Activated CD8-positive, alpha-beta T cell treated with anti-CD3 and anti-CD28 coated beads for 36 hours (primary cell): ENCODE results near the gene KIAA1549. TPM values are rescaled to one million over a fixed set of nuclear protein-coding genes. Genes with fewer than 3 reads are reported as not detected.

Experiments
- ATAC-seq: fragments of 200-7000 bp; cut with Tn5 transposase; one replicate; pipeline ENCODE4 v1.10.0; 2021; ENCODE audit warnings: mild to moderate bottlenecking, moderate library complexity
- CTCF ChIA-PET: fragments of 350-600 bp; sonication (Branson Sonifier 250); formaldehyde crosslinking; loops from one replicate; lab custom pipeline; 2021; ENCODE audit warnings: antibody characterized with exemption; lab: Charles Lee
- POLR2A ChIA-PET: fragments of 350-600 bp; sonication (Branson Sonifier 250); formaldehyde crosslinking; loops from one replicate; lab custom pipeline; 2021; ENCODE audit warnings: antibody characterized with exemption; lab: Charles Lee
- DNase-seq: peaks from one replicate; pipeline ENCODE4 v3.0.0-alpha.2; 2020
- H3K27ac Mint-ChIP-seq: one replicate; pipeline ENCODE4 v1.8.0; 2021; ENCODE audit warnings: mild to moderate bottlenecking, mixed read lengths
- H3K27me3 Mint-ChIP-seq: one replicate; pipeline ENCODE4 v1.8.0; 2021; ENCODE audit warnings: mixed read lengths
- H3K36me3 Mint-ChIP-seq: one replicate; pipeline ENCODE4 v1.8.0; 2021; ENCODE audit warnings: low read depth, mixed read lengths
- H3K4me1 Mint-ChIP-seq: one replicate; pipeline ENCODE4 v1.8.0; 2021; ENCODE audit warnings: low read depth, mixed read lengths
- H3K4me3 Mint-ChIP-seq: one replicate; pipeline ENCODE4 v1.8.0; 2021; ENCODE audit warnings: mild to moderate bottlenecking, moderate library complexity, mixed read lengths
- H3K9me3 Mint-ChIP-seq: one replicate; pipeline ENCODE4 v1.8.0; 2021; ENCODE audit warnings: mixed read lengths
- CTCF ChIP-seq: fragments of 200-600 bp; IDR thresholded peaks from one replicate; pipeline ENCODE4 v1.8.0; 2022; ENCODE audit warnings: antibody characterized with exemption, mild to moderate bottlenecking
- intact Hi-C: fragments of 100-400 bp; cut with micrococcal nuclease; formaldehyde crosslinking; loops from one replicate; pipeline ENCODE4 v1.10.0; 2022
- total RNA-seq, 2 experiments: library from RNA; stranded (reverse); gene quantifications; one replicate each; pipeline ENCODE4 v1.2.3, GENCODE V29; 2021

KIAA1549 gene
- total RNA-seq, 2 experiments from 2014 or later: 1.3 to 1.5 TPM

GRCh38 chr7:138932427-138932826 lies 48.8 kb downstream of the KIAA1549 start:
- H3K27ac Mint-ChIP-seq: no peak overlapping the region
- CTCF ChIA-PET: no interaction called here
- H3K9me3 Mint-ChIP-seq: no peaks in the 10 kb centered on the region
- no peak overlapping the region for H3K4me3 Mint-ChIP-seq
- POLR2A ChIA-PET: no interaction called here
- ATAC-seq (no peak), DNase-seq (no peak)
- H3K4me1 Mint-ChIP-seq: no peaks in the 10 kb centered on the region
- TF ChIP-seq CTCF: no peak
- H3K27me3 Mint-ChIP-seq: no peaks in the 10 kb centered on the region
- H3K36me3 Mint-ChIP-seq: no peaks in the 10 kb centered on the region
- intact Hi-C loops: no loop called here

- POLR2A ChIA-PET: no interaction called here
- DNase-seq (no peak), ATAC-seq (no peak)
- CTCF ChIA-PET: interaction anchor here (1.5 kb wide), 1 partner anchor 44 kb away, joined by 3 read pairs; no protein-coding TSS in a partner anchor
- Mint-ChIP-seq H3K9me3 (no peaks in the 10 kb centered on the region), H3K27me3 (no peaks in the 10 kb centered on the region), H3K4me3 (no peak overlapping the region), H3K4me1 (peaks cover 5% of the 10 kb centered on the region), H3K36me3 (no peaks in the 10 kb centered on the region), H3K27ac (no peak overlapping the region)
- TF ChIP-seq CTCF: no peak
- intact Hi-C loops: no loop called here
Observed at GRCh38 chr7:138929969-138930368, 51.2 kb downstream of the KIAA1549 start.

GRCh38 chr7:138926241-138926612 lies 55.0 kb downstream of the KIAA1549 start:
- H3K4me3 Mint-ChIP-seq: no peak overlapping the region
- intact Hi-C loops: no loop called here
- ChIA-PET POLR2A (interaction anchor here (0.8 kb wide), 1 partner anchor 18 kb away, joined by 3 read pairs; no protein-coding TSS in a partner anchor), CTCF (no interaction called here)
- ATAC-seq (no peak), DNase-seq (no peak)
- H3K27me3 Mint-ChIP-seq: no peaks in the 10 kb centered on the region
- H3K9me3 Mint-ChIP-seq: no peaks in the 10 kb centered on the region
- TF ChIP-seq CTCF: no peak
- H3K27ac Mint-ChIP-seq: no peak overlapping the region
- no peaks in the 10 kb centered on the region for H3K36me3 Mint-ChIP-seq
- peaks cover 5% of the 10 kb centered on the region for H3K4me1 Mint-ChIP-seq

- CTCF ChIA-PET: interaction anchor here (2.2 kb wide), 1 partner anchor 38 kb away, joined by 10 read pairs; no protein-coding TSS in a partner anchor
- ATAC-seq: no peak
- Mint-ChIP-seq H3K4me1 (peaks cover 10% of the 10 kb centered on the region), H3K36me3 (no peaks in the 10 kb centered on the region), H3K4me3 (no peak overlapping the region), H3K27ac (no peak overlapping the region), H3K9me3 (no peaks in the 10 kb centered on the region), H3K27me3 (no peaks in the 10 kb centered on the region)
- intact Hi-C loops: no loop called here
- TF ChIP-seq CTCF: no peak
- no peak for DNase-seq
- POLR2A ChIA-PET: interaction anchor here (0.7 kb wide), 1 partner anchor 10 kb away, joined by 3 read pairs; no protein-coding TSS in a partner anchor
Observed at GRCh38 chr7:138924501-138925225, 56.5 kb downstream of the KIAA1549 start.

- Mint-ChIP-seq H3K27ac (no peak overlapping the region), H3K27me3 (no peaks in the 10 kb centered on the region)
Observed at GRCh38 chr7:138921277-138921676, 59.9 kb downstream of the KIAA1549 start.

More at GRCh38 chr7:138921277-138921676, 59.9 kb downstream of the KIAA1549 start:
- H3K4me3 Mint-ChIP-seq: no peak overlapping the region
- H3K36me3 Mint-ChIP-seq: no peaks in the 10 kb centered on the region
- ATAC-seq: no peak
- ChIA-PET CTCF (interaction anchor here (0.8 to 2.6 kb wide), 3 partner anchors 35 to 95 kb away, joined by 3 to 9 read pairs (median 4); no protein-coding TSS in a partner anchor), POLR2A (no interaction called here)
- DNase-seq: no peak
- no peak for TF ChIP-seq CTCF
- H3K4me1 Mint-ChIP-seq: peaks cover 10% of the 10 kb centered on the region
- no peaks in the 10 kb centered on the region for H3K9me3 Mint-ChIP-seq
- intact Hi-C loops: no loop called here
